ENCODE measurements around the gene ZCCHC4.
"Not testable (repeated sequence)": the region's sequence is repeated elsewhere in the genome, so short reads cannot be mapped to it uniquely, and the experiment has no call there.

ZCCHC4 gene

GRCh38 chr4:25370242-25370641 lies 57.7 kb downstream of the ZCCHC4 start:
- ATAC-seq (ENCODE audit: low read depth) (no peak), DNase-seq (ENCODE audit: low spot score) (no peak)
- Histone ChIP-seq H3K27me3 (ENCODE audit: insufficient read depth, poor library complexity, severe bottlenecking) (no peaks in the 10 kb centered on the region), H3K4me3 (ENCODE audit: severe bottlenecking) (no peak overlapping the region), H3K4me1 (ENCODE audit: insufficient read depth, poor library complexity, severe bottlenecking) (no peaks in the 10 kb centered on the region), H3K9me3 (ENCODE audit: severe bottlenecking) (no peaks in the 10 kb centered on the region), H3K36me3 (ENCODE audit: low read depth) (peaks cover 37% of the 10 kb centered on the region), H3K27ac (ENCODE audit: poor library complexity, severe bottlenecking) (no peak overlapping the region)
- TF ChIP-seq CTCF (IDR thresholded peaks at IDR 0.05; ENCODE audit: poor library complexity, severe bottlenecking), result no peak

GRCh38 chr4:25372549-25372948 lies 60.0 kb downstream of the ZCCHC4 start:
- not testable (repeated sequence) for H3K27me3 ChIP-seq (ENCODE audit: insufficient read depth, poor library complexity, severe bottlenecking); ATAC-seq (ENCODE audit: low read depth); H3K9me3 ChIP-seq (ENCODE audit: severe bottlenecking); H3K4me3 ChIP-seq (ENCODE audit: severe bottlenecking); H3K27ac ChIP-seq (ENCODE audit: poor library complexity, severe bottlenecking); DNase-seq (ENCODE audit: low spot score); H3K4me1 ChIP-seq (ENCODE audit: insufficient read depth, poor library complexity, severe bottlenecking)
- H3K36me3 ChIP-seq (ENCODE audit: low read depth), result peaks cover 25% of the 10 kb centered on the region

GRCh38 chr4:25376754-25377571 lies 64.4 kb downstream of the ZCCHC4 start, which contains the start of gene ANAPC4:
TSS of gene ANAPC4 (plus strand) at chr4:25377263. CDS start at chr4:25377428, 165 bp downstream.
- no peak for TF ChIP-seq CTCF (IDR thresholded peaks at IDR 0.05; ENCODE audit: poor library complexity, severe bottlenecking)
- ATAC-seq (ENCODE audit: low read depth) (peak; percentile 93), DNase-seq (ENCODE audit: low spot score) (peak; percentile 98)
- H3K4me1 ChIP-seq (ENCODE audit: insufficient read depth, poor library complexity, severe bottlenecking), result no peaks in the 10 kb centered on the region
- H3K36me3 ChIP-seq (ENCODE audit: low read depth), result peaks cover 21% of the 10 kb centered on the region
- peak within 1 kb of the TSS; percentile 56 for H3K27ac ChIP-seq (ENCODE audit: poor library complexity, severe bottlenecking)
- H3K27me3 ChIP-seq (ENCODE audit: insufficient read depth, poor library complexity, severe bottlenecking), result no peaks in the 10 kb centered on the region
- no peaks in the 10 kb centered on the region for H3K9me3 ChIP-seq (ENCODE audit: severe bottlenecking)
- peak within 1 kb of the TSS; percentile 98 for H3K4me3 ChIP-seq (ENCODE audit: severe bottlenecking)

GRCh38 chr4:25377572-25378436 lies 65.2 kb downstream of the ZCCHC4 start:
- no peak for ATAC-seq (ENCODE audit: low read depth)
- Histone ChIP-seq H3K36me3 (ENCODE audit: low read depth) (peaks cover 30% of the 10 kb centered on the region), H3K4me1 (ENCODE audit: insufficient read depth, poor library complexity, severe bottlenecking) (no peaks in the 10 kb centered on the region), H3K27me3 (ENCODE audit: insufficient read depth, poor library complexity, severe bottlenecking) (no peaks in the 10 kb centered on the region), H3K4me3 (ENCODE audit: severe bottlenecking) (peak overlapping the region; percentile 98), H3K9me3 (ENCODE audit: severe bottlenecking) (no peaks in the 10 kb centered on the region), H3K27ac (ENCODE audit: poor library complexity, severe bottlenecking) (peak overlapping the region; percentile 56)
- no peak for TF ChIP-seq CTCF (IDR thresholded peaks at IDR 0.05; ENCODE audit: poor library complexity, severe bottlenecking)
- DNase-seq (ENCODE audit: low spot score), result no peak

GRCh38 chr4:25378437-25378743 lies 65.8 kb downstream of the ZCCHC4 start:
- DNase-seq (ENCODE audit: low spot score) (no peak), ATAC-seq (ENCODE audit: low read depth) (no peak)
- Histone ChIP-seq H3K36me3 (ENCODE audit: low read depth) (peaks cover 36% of the 10 kb centered on the region), H3K27me3 (ENCODE audit: insufficient read depth, poor library complexity, severe bottlenecking) (no peaks in the 10 kb centered on the region), H3K27ac (ENCODE audit: poor library complexity, severe bottlenecking) (no peak overlapping the region), H3K4me3 (ENCODE audit: severe bottlenecking) (peak overlapping the region; percentile 98), H3K4me1 (ENCODE audit: insufficient read depth, poor library complexity, severe bottlenecking) (no peaks in the 10 kb centered on the region), H3K9me3 (ENCODE audit: severe bottlenecking) (no peaks in the 10 kb centered on the region)
- TF ChIP-seq CTCF (IDR thresholded peaks at IDR 0.05; ENCODE audit: poor library complexity, severe bottlenecking), result no peak

All from RWPE2 (cell line).